HL-60 (cell line): ENCODE measurements around the gene ATP11B.

ENCODE experiments used
- CTCF ChIP-seq: IDR thresholded peaks from one replicate; pipeline ENCODE4 v1.5.1; 2011; ENCODE audit warnings: low read length, control low read depth, inconsistent platforms; ENCODE audit not compliant: insufficient read depth
- GABPA ChIP-seq: IDR thresholded peaks from 2 replicates; pipeline ENCODE4 v1.6.1; 2012; ENCODE audit warnings: low read depth
- POLR2AphosphoS5 ChIP-seq: IDR thresholded peaks from 2 replicates; pipeline ENCODE4 v1.6.1; 2012; ENCODE audit warnings: low read depth
- REST ChIP-seq: IDR thresholded peaks from 2 replicates; pipeline ENCODE4 v1.6.1; 2012; ENCODE audit warnings: low read depth; ENCODE audit not compliant: insufficient replicate concordance

GRCh38 chr3:182910936-182911781 is 117.9 kb downstream of the ATP11B start:
- no peak for TF ChIP-seq CTCF
- no peak for TF ChIP-seq REST
- no peak for TF ChIP-seq GABPA
- TF ChIP-seq POLR2AphosphoS5, result no peak
